NCI-H69 (cell line): ENCODE data around the gene HLA-C.
A peak's percentile ranks its signal among the peaks of the same experiment; 100 is the strongest.
"Not testable (repeated sequence)": the region's sequence is repeated elsewhere in the genome, so short reads cannot be mapped to it uniquely, and the experiment has no call there.

Source experiments
- DNase-seq: peaks from one replicate; lab custom pipeline; 2025; lab: John Stamatoyannopoulos, UW

The HLA-C gene

DNA sequence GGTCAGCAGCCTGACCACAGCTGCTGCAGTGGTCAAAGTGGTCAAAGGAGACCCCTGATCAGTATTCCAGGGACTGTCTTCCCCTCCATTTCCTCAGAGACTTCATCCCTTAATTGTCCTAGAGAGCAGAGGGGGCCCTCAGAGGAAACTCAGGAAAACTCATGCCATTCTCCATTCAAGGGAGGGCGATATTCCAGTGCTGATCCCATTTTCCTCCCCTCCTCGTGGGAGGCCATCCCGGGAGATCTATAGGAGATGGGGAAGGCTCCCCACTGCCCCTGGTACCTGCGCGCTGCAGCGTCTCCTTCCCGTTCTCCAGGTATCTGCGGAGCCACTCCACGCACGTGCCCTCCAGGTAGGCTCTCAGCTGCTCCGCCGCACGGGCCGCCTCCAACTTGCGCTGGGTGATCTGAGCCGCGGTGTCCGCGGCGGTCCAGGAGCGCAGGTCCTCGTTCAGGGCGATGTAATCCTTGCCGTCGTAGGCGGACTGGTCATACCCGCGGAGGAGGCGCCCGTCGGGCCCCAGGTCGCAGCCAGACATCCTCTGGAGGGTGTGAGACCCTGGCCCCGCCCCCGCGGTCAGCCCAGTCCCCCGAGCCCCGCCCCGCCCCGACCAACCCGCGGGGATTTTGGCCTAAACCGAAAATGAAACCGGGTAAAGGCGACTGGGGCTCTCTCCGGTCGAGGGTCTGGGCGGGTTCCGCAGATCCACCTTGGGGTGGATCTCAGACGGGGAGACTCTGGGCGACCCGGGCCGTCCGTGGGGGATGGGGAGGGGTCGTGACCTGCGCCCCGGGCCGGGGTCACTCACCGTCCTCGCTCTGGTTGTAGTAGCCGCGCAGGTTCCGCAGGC is 878 bp downstream of the HLA-C start:
- DNase-seq, result peak; percentile 52

DNA sequence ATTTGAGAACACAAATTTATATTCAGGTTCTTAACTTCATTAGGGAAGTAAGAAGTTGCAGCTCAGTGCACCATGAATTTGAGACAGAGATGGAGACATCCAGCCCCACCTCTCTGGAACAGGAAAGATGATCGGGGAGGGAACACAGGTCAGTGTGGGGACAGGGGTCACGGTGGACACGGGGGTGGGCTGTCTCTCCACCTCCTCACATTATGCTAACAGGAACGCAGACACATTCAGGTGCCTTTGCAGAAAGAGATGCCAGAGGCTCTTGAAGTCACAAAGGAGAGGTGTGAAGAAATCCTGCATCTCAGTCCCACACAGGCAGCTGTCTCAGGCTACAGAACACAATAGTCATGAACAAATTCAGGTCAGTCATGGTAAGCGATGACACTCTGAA is 3.1 kb downstream of the HLA-C start:
- no peak for DNase-seq

DNA sequence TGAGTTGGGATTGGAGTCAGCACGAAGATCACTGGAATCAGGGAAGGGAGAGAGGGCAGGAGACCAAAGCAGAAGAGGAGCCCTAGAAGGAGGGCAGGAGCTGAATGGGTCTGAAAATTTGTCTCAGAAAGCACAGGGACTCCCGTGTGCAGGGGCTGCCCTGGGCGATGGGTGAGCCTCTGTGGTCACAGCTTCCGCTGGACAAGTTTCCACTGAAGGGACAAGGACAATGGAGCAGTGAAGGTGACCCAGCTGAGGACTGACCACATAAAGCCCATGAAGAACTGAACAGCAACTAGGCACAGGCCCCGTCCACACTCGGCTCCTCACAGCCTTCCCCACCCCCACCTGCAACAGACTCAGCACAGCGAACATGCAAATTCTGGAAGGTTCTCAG is 3.5 kb downstream of the HLA-C start:
- no peak for DNase-seq

DNA sequence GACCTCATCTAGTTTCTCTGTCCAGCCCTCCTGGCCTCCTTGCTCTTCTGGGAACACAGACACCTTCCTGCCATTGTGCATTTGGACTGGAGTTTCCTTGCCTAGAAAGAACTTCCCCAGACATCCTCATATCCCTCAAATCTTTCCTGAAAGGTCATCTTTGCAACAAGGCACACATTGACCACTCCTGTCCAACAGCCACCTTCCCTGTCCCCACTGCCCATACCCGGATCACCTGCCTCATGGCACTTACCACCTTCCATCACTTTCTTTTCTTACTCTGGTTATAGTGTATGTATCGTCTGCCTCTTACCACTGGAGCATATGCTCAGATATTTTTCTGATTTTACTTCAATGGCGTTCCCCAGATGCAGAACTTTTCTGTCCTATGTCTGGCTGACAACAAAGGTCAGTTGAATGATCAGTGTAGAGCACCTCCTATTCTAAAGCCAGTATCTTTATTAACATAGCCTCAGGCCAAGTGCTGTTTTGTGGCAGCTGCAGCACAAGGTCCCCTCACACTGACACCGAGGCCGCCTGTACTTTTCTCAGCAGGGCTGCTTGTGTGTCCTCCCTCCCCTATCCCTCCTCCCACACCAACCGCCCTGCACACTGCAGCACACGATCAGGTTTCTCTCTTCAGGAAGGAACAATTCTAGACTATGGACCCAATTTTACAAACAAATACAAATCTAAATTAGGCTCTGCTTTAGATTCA is 4.1 kb downstream of the HLA-C start:
- DNase-seq, result peak; percentile 78

DNA sequence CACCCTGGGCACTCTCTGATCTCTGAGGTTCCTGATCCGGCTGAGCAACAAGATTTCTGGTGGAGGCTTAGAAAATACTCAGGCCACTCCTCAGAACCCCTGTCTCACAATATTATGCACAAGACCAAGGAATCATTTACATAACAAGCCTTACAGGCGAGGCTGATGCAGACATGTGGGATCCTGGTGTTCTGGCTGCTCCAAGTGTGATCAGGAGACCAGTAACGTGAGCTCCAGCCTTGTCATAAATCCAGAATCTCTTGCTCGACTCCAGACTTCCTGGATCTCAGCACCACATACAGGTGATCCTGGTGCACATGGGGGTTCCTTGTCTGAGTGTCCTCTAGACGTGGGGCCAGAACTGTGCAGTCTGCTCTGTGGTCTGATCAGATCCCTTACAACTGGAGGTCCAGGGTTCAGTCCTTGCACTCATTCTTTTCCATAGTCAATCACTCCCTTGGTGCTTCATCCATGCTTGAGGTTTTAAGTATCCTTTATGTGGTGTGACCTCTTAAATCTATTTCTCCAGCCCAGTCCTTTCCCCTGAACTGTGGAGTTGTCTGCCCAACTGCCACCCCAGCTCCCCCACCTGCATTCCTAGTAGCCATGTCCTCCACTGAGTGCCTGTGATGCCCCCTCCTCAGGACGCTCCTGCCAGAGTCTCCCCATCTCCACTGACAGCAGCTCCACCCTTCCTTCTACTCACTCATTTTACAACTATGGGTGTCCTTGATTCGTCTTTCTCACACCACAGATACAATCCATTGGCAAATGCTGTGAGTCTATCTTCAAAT is 5.1 kb downstream of the HLA-C start:
- DNase-seq, result no peak

DNA sequence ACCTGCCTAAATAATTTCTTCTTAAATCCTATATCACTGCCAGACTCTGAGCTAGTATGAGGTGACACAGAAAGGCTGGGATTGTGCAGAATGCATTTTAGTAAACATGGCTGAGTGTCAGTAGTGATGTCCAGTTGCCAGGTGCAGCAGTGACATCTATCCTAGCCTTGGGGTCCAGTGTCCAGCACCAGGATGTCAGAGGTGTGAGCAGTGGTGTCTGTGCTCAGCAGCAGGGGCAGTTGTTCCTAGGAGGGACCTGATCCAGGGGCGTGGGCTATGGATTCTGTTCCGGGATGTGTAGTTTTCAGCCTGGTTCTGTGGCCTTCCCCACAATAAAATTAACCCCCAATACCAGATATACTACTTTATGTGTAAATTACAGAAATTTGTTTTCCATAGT is 6.0 kb downstream of the HLA-C start:
- no peak for DNase-seq

DNA sequence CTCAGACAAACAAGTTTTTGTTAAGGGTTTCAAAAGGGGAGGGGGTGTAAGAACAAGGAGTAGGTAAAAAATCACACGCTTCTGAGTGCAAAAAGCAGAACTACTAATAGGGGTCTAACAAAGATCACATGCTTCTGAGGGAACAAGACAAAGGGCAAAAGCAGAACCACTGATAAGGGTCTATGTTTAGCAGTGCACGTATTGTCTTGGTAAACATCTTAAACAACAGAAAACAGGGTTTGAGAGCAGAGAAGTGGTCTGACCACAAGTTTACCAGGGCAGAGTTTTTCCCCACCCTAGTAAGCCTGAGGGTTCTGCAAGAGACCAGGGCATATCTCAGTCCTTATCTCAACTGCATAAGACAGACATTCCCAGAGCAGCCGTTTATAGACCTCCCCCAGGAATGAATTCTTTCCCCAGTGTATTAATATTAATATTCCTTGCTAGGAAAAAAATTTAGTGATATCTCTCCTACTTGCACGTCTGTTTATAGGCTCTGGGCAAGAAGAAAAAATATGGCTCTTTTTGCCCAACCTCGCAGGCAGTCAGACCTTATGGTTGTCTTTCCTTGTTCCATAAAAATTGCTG is 8.5 kb downstream of the HLA-C start:
- not testable (repeated sequence) for DNase-seq

DNA sequence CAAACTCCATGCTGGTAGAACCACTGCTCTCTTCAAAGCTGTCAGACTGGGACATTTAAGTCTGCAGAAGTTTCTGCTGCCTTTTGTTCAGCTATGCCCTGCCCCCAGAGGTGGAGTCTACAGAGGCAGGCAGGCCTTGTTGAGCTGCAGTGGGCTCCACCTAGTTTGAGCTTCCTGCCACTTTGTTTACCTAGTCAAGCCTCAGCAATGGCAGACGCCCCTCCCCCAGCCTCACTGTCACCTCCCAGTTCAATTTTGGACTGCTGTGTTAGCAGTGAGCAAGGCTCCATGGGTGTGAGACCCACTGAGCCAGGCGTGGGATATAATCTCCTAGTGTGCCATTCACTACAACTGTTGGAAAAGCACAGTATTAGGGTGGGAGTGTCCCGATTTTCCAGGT is 11.9 kb downstream of the HLA-C start:
- peak; percentile 3 for DNase-seq

DNA sequence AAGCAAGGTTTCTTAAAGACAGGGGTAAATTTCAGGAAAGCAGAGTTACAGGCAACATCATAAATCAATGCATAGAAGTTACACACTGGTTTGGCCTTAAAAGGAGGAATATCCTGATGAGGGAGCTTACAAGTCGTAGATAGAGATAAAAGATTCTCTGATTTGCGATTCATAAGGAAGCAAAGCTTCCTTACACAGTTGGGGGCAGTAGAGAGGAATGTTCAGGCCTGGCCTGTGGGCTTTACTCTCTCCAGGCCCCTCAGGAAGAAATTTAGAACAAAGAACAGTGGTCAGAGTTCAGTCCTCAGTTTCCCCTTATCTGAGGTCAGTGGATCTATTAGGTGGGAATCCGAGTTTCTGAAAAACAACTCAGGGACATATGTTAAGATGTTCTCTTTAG is 19.3 kb downstream of the HLA-C start:
- no peak for DNase-seq

DNA sequence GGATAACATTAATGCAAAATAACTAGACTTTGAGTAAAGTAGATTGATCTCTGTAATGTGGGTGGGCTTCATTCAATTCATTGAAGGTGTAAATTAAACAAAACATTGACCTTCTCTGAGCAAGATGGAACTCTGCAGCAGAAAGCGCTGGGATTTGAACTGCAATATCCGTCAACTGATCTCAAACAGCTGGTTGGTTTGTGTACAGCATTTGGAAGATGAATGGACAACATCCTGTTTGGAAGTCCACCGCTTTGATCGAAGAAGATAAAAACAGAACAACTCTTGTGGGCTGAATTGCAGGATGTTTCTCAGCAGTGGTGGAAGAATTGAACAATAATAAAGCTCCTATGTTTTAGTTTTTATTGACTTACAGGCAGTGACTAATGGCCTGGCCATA is 20.6 kb downstream of the HLA-C start:
- DNase-seq, result no peak

DNA sequence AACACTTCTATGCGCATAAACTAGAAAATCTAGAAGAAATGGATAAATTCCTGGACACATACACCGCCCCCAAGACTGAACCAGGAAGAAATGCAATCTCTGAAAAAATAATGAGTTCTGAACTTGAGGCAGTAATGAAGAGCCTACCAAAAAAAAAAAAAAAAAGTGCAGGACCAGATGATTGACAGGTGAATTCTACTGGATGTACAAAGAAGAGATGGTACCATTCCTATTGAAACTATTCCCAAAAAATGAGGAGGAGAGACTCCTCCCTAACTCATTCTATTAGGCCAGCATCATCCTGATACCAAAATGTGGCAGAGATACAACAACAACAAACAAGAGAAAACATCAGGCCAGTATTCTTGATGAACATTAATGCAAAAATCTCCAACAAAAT is 22.7 kb downstream of the HLA-C start:
- no peak for DNase-seq

DNA sequence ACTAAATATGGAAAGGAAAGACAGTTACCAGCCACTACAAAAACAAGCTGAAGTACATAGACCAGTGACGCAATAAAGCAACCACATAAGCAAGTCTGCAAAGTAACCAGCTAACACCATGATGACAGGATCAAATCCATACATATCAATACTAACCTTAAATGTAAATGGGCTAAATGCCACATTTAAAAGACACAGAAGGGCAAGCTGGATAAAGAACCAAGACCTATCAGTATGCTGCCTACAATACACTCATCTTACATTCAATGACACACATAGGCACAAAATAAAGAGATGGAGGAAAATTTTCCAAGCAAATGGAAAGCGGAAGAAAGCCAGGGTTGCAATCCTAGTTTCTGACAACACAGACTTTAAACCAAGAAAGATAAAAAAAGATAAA is 24.1 kb downstream of the HLA-C start:
- DNase-seq, result no peak

DNA sequence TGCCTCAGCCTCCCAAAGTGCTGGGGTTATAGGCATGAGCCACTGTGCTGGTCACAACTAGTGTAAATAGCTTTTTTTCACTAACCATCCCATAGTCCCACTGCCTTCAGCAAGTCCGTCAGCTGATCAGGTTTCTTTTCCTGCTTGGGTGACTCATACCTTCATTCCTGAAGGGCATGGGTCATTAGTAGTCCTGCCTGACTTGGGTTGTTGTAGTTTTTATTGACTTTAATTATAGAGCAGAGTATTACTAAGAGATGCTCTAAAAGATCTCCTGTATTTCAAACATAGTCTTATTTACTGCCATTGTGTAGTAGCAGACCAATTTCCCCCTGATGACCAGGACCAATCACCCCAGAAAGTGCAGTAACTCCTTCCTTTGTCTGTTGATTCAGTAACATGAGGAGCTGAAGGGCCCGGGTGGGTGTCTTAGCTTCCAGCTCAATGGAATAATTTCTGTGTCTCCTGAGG is 25.8 kb downstream of the HLA-C start:
- DNase-seq, result peak; percentile 37

DNA sequence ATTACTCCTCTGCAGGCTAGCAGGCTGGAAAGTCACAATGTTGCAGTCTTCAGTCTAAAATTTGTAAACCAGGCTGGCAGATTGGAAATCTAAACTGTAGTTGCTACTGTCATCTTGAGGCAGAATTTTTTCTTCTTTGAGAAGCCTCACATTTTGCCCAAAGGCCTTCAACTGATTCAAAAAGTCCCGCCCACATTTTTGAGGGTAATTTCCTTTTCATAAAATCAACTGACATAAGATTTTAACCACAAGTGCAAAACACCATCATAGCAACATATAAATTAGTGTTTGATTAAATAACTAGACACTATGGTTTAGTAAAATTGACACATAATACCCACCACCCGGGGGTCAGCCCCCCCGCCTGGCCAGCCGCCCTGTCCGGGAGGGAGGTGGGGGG is 28.4 kb downstream of the HLA-C start:
- no peak for DNase-seq

DNA sequence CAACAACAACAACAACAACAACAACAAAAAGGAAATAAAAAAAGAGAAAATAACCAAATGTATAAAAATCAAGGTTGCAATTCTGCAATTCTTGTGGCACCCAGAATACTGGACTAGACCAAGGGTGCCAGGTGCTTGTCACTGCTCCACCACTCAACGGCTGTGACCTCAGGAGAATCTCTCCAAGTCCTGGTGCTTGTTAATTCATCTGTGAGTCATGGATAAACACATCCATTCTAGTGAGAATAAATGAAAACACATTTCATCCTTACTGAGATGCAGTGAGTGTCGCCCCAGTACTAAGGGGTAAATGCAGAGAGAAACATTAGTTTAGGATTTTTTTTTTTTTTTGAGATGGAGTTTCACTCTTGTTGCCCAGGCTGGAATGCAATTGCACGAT is 32.0 kb downstream of the HLA-C start:
- no peak for DNase-seq

DNA sequence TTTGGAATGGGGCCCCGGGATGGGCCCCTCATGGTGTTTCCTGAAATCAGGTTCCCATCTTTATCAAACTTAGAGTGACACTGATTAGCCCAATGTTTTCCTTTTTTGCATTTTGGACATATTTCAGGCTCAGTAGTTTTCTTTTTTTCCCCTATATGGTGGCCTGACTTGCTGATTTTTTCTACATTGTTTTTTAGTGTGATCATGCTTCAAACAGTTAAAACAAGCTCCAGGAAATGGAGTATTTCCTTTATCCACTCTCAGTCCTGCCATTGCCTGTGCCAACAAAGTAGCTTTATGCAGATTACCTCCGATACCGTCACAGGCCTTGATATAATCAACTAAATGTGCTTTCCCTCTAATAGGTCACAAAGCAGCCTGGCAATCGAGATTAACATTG is 37.8 kb downstream of the HLA-C start:
- DNase-seq, result not testable (repeated sequence)

DNA sequence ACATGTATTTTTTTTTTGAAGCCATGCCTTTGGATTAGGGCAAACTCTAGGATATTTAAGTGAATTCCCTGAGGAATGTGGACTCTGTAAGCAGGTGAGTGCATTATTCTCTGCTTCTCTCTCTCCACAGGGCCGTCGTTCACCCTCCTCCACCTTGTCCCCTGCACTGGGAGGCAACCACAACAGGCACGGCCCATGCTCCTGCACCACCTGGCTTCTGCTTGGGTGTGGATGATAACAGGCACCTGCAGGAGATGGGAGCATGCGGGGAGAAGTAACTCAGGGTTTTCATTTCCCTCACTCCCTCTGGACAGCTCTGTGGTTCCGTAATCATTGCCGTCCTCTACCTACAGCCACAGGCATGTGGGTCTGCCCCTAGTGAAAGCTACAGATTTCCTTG is 43.4 kb downstream of the HLA-C start:
- DNase-seq, result no peak

DNA sequence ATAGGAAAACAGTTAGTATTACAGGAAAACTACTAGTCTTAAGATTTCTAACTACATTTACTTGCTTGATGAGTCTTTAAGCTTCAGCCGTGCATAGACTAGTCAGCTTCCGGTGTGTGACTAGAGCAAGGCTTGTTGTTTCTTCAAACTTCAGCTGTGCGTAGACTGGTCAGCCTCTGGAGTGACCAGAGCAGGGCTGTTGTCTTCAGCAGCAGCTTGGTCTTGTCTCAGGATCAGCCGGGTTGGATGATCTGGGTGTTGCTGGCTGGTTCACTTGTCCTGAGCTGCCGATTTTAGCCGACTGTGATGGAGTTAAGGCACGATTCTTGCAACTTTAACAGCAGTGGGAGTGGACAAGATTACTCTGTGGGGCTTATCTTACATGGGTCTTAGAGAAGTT is 44.7 kb downstream of the HLA-C start:
- no peak for DNase-seq

DNA sequence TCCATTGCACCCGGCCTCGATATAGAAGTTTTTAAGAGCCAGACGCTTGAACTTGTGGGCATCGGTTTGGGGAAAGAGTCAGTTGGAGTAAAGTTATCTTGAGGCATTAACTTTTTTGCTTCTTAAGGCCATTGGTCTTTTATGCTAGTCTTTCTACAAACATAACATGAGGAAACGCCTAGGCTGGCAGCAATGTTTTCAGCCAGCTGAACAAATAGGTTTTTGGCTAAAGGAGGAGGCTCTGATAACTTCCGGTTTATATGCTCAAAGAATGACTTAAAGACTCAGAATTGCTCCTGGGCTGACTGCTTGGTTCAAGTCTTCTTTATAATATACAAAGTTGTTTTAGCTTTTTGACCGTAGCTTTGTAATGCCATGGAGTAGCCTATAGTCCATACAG is 46.2 kb downstream of the HLA-C start:
- DNase-seq, result no peak

DNA sequence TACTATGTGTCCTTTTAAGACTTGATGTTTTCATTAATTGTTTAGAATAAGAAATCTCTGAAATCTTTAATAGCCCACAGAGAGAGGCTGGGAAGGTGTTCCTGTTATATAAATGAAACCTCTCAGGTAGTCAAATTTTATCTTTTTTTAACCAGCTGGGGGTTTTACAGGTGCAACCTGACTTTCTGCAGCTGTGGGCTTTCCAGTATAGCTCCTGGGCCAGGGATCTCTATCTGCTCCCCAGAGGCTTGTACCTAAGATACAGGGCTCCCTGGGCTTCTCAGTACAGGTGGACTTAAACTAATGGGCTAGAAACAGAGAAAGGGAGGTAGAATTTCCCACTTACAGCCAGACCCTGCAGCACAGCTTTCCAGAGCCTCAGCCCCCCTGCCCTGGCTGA is 49.4 kb downstream of the HLA-C start:
- DNase-seq, result no peak
